ENCODE data around the gene PLK1. TPM values are rescaled to one million over a fixed set of nuclear protein-coding genes. Genes with fewer than 3 reads are reported as not detected.
"Not testable (repeated sequence)": the region's sequence is repeated elsewhere in the genome, so short reads cannot be mapped to it uniquely, and the experiment has no call there.

The PLK1 gene
- total RNA-seq, 1 donor from 2014 or later = 0.99 TPM

DNA sequence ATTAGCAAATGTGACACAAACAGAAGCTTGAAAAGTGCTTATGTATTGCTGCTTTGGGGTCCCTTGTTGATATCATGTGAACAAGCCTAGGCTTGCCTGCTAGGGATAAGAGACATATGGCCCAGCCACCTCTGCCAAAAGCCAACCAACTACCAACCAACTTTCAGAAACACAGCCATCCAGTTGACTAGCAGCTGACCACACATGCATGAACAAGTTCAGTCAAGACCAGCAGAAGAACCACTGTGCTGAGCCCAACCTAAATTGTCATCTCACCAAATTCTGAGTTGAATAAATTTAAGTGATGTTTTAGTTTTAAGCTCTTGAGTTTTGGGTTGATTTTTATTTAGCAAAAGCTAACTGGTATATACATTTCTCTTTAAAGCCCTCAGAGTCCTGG lies 30.8 kb downstream of the PLK1 start:
- DNase-seq (ENCODE audit: low read depth) = no peak

DNA sequence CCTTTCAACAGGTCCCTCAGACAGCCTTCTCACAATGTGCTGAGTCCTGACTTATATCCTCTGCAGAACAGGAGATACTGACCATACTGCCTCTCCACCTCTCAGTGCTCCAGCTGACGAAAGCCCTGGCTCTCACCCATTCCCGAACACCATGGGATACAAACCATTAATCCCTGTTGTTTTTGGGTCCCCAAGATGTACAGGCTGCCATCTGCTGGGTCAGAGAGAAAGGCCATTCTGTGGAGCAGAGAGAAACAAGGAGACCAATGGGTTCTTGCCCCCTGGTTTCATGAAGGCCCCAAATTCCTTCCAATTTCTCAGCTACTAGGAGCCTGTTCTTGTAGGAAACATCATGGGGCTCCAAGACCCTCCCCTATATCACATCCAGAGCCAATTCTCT lies 31.3 kb downstream of the PLK1 start:
- no peak for DNase-seq (ENCODE audit: low read depth)

DNA sequence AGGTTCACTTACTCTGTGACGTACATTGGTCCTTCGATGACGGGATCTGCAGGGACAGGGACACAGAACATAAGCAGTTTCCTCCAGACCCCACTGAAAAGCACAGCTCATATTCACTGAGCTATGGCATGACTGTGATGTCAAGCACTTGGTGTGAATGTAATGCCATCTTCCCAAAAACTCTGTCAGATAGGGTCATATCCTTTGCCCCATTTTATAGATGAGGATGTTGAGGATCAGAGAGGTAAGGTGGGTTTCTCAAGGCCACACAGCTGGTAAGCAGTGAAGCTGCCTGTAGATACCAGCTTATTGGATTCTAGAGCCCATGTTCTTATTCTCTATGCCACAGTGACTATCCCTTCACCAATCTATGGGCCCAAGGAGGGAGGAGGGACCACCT lies 31.8 kb downstream of the PLK1 start:
- no peak for DNase-seq (ENCODE audit: low read depth)

DNA sequence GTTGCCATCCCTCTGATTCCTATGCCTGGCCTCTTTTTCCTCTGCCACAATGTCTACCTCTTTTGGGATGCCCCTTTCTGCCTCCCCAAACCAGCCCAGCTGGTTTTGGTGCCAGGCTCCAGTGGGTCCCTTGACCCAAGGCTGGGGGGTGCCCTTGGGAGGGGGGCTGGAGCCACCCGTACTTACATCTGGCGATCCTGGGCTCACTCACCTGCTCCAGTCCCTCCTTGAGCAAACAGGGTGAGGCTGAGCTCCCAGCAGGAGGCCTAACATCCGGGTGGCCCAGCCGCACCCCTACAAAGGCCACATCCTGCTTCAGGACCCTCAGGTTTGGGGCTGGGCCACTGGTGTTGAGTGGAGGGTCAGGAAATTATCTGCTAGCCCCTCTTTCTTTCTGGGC lies 33.1 kb downstream of the PLK1 start:
- no peak for DNase-seq (ENCODE audit: low read depth)

DNA sequence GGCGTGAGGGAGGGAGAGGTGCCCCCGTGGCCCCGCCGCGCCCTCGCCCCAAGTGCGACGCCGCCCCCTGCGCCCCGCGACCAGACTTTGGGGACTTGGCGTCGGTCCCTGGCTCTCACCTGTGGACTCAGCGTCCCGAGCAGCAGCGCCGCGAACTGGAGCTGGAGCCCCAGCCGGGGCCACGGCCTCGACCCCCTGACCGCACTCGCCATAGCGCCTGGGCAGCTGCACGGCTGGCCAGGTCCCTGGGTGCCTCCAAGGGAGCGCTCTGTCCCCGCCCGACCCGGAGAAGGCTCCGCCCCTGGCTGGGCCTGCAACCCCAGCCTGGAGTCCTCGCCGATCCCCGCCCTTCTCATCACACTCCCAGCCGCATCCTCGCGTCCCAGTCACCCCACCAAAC lies 34.3 kb downstream of the PLK1 start, which contains the start of gene ERN2:
ERN2 (minus strand) TSS at position 247 of the 400 bp plus-strand sequence; CDS start at position 212, 35 bp downstream.
- DNase-seq (ENCODE audit: low read depth) = no peak

DNA sequence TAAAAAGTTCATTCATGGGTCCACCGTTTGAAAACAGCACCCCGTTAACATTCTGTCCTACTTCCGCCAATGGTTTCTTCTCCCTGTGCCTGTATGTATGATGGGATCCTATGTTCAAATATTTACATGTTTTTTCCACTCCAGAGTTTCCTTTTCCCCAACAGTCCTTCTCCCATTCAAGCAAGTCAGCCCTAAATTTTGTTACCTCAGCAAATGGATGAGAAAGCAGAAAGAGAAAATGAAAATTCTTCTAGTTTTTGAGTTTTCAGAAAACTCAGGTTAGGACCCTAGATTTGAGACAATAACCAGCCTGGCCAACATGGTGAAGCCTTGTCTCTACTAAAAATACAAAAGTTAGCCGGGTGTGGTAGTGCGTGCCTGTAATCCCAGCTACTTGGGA lies 37.8 kb downstream of the PLK1 start:
- DNase-seq (ENCODE audit: low read depth) = no peak

DNA sequence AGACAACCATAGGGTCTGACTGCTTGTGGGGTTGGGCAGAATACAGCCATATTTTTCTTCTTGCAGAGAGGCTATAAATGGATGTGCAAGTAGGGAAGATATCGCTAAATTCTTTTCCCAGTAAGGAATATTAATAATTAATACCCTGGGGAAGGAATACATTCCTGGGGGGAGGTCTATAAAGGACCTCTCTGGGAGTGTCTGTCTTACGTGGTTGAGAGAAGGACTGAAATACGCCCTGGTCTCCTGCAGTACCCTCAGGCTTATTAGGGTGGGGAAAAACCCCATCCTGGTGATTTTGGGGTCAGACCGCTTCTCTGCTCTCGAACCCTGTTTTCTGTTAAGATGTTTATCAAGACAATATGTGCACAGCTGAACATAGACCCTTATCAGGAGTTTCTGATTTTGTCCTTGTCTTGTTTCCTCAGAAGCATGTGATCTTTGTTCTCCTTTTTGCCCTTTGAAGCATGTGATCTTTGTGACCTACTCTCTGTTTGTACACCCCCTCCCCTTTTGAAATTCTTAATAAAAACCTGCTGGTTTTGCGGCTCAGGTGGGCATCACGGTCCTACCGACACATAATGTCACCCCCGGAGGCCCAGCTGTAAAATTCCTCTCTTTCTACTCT lies 44.0 kb downstream of the PLK1 start:
- not testable (repeated sequence) for DNase-seq (ENCODE audit: low read depth)

DNA sequence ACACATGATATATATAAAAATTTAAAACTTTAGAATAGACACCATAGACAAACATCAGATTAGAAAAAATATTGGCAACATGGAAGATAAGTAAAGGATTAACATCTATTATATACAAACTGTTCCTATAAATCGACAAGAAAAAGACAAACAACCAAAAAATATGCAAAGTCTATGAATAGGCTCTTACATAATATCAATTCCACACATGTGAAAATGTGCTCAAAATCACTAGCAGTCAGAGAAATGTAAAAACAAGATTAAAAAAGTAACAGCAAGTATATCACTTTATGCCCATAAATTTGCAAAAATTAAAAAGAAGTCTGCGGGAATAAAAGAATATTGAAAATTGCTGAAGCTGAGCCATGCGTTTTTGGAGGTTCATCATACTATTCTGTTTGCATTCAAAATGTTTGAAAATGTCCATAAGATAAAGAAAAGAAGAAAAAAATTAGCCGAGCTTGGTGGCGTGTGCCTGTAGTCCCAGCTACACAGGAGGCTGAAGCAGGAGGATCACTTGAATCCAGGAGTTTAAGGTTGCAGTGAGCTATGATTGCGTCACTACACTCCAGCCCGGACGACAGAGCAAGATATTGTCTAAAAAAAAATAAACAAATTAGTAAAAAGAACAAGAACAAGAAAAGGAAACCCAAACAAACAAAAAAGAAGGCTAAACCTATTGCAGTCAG lies 45.6 kb downstream of the PLK1 start:
- no peak for DNase-seq (ENCODE audit: low read depth)

DNA sequence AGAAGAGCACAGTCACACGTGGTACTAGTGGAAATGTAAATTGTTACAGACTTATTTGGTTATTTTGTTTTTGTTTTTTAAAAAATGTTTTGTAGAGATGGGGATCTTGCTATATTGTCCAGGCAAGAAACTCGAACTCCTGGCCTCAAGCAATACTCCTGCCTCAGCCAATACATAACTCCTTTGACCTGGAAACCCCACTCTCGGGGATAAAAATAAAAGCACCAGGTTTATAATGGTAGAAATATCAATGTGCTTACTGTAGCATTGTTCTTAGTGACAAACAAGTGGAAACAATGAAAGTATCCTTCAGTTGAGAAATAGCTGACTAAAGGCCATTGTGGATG lies 46.1 kb downstream of the PLK1 start:
- DNase-seq (ENCODE audit: low read depth) = no peak

DNA sequence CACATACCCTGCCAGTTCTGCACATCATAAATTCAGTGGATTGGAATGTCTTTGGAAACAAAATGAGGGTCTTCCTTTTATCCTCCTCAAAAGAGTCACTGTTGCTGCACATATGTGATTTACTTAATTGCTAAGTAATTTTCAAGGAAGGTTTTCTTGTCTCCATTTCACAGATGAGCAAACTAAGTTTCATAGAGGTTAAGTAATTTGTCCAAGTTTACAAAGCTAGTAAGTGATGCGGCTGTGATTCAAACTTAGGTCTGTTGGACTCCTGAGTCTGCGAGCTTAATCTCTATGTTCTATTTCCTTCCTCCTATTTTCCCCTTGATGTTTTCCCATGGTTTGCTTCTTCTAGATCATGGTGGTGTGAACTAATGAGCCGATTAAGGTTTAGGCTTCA lies 48.0 kb downstream of the PLK1 start:
- no peak for DNase-seq (ENCODE audit: low read depth)

DNA sequence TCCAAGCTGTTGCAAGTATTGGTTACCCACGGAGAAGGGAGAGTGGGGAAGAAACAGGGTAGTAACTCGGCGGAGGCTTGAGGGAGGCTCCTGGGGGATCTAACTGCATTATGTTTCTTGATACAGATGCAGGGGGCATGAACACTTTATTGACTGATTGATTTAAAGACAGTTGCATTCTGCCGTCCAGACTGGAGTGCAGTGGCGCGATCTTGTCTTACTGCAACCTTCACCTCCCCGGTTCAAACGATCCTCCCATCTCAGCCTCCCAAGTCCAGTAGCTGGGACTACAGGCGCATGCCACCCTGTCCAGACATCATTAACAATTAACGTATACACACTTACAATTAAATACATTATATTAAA lies 49.4 kb downstream of the PLK1 start:
- no peak for DNase-seq (ENCODE audit: low read depth)

DNA sequence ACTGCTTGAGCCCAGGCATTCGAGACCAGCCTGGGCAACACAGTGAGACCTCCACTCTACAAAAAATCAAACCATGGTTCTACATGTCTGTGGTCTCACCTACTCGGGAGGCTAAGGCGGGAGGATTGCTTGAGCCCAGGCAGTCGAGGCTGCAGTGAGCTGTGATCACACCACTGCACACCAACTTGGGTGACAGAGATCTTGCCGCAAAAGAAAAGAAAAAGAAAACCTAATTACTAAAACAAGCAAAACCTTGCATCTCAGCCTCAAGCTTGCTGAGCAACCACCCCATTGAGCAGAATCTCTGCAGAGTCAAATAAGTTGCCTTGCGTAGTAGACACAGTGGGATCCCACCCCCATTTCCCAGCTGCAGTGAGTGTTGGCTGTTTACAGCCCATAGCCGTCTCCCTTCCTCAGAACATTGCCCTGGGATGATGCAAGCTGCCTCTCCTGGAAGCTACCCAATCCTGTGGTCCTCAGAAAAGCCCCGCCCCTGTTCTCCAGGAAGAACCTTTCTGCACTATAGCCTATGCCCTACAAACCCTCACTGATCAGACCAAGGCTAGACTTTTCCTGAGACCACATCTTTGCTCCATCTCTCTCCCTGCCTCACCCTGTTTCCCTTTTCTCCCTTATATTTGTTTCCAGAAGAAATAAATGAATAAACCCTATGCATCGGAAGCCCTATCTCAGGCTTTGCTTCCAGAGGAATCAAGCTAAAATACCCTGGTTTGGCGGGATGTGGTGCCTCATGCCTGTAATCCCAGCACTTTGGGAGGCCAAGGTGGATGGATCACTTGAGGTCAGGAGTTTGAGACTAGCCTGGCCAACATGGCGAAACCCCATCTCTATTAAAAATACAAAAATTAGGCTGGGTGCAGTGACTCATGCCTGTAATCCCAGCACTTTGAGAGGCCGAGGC lies 51.1 kb downstream of the PLK1 start:
- DNase-seq (ENCODE audit: low read depth) = peak; percentile 51

DNA sequence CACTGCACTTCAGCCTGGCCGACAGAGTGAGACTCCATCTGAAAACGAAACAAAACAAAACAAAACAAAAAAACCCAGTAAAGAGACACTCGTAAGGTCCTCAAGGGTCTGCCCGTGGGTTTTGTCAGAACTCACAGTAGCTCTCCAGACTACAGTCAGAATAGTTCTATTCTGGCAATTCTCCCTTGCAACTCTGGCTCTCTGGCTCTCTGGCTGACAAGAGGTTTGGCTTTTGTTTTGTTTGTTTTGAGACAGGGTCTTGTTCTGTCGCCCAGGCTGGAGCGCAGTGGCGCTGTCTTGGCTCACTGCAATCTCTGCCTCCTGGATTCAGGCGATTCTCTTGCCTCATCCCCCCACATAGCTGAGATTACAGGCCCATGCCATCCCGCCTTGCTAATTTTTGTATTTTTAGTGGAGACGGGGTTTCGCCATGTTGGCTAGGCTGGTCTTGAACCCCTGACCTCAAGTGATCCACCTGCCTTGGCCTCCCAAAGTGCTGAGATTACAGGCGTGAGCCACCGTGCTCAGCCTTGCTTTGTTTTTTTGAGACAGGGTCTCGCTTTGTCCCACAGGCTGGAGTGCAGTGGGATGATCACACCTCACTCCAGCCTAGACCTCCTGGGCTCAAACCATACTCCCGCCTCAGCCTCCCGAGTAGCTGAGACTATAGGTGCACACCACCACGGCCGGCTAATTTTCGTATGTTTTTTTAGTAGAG lies 55.6 kb downstream of the PLK1 start:
- no peak for DNase-seq (ENCODE audit: low read depth)

DNA sequence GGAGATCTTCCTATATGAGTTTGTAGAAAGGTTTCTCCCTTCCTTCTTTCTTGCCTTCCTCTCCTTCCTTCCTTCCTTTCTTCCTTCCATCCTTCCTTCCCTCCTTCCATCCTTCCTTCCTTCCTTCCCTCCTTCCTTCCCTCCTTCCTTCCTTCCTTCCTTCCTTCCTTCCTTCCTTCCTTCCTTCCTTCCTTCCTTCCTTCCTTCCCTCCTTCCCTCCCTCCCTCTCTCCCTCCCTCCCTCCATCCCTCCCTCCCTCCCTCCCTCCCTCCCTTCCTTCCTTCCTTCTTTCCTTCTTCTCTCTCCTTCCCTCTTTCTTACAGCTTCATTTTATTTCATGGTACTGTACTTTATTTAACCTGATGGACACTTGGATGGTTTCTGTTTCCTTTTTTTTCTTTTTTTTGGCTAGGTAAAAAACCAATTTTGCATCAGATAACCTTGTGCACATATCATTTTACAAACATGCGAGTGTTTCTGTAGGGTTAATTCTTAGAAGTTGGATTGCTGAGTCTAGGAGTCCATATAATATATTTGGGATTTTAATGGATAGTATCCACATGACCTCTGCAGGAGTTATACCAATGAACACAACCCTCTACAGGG lies 58.8 kb downstream of the PLK1 start:
- DNase-seq (ENCODE audit: low read depth) = not testable (repeated sequence)

DNA sequence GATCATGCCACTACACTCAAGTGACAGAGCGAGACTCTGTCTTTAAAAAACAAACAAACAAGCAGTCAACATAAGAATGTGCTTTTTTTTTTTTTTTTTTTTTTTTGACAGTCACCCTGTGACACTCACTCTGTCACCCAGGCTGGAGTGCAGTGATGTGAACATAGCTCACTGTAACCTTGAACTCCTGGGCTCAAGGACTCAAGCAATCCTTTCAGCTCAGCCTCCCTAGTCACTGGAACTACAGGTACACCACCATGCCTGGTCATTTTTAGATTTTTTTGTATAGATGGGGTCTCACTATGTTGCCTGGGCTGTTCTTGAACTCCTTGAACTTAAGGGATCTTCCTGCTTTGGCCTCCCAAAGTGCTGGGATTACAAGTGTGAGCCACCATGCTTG lies 60.8 kb downstream of the PLK1 start:
- DNase-seq (ENCODE audit: low read depth) = no peak

Other genes with a start within 250 kb of the PLK1 start
- 9.9 and 24.9 TPM in 2 replicates for gene COG7, start 225.7 kb upstream of the PLK1 start, total RNA-seq
- gene GGA2, start 168.4 kb upstream of the PLK1 start, total RNA-seq = 15.8 and 33.8 TPM in 2 replicates
- 37.2 and 45.3 TPM in 2 replicates for gene EARS2, start 121.5 kb upstream of the PLK1 start, total RNA-seq
- gene UBFD1, start 121.2 kb upstream of the PLK1 start, total RNA-seq = 107 and 193 TPM in 2 replicates
- gene NDUFAB1, start 82.6 kb upstream of the PLK1 start, total RNA-seq = 22.2 and 43.6 TPM in 2 replicates
- 12.5 and 15.4 TPM in 2 replicates for gene PALB2, start 37.6 kb upstream of the PLK1 start, total RNA-seq
- gene DCTN5, start 37.4 kb upstream of the PLK1 start, total RNA-seq = 64.8 and 123 TPM in 2 replicates
- 0.15 TPM in 1 of 2 replicates, not detected in the other for gene ERN2, start 34.3 kb downstream of the PLK1 start, total RNA-seq
- not detected in 2 replicates for gene CHP2, start 76.1 kb downstream of the PLK1 start, total RNA-seq
- not detected in 2 replicates for gene PRKCB, start 157.1 kb downstream of the PLK1 start, total RNA-seq

All from renal cortical epithelial cell (primary cell).